ENCODE results near the gene SMARCA2. TPM values are rescaled to one million over a fixed set of nuclear protein-coding genes. Genes with fewer than 3 reads are reported as not detected.
A peak's percentile ranks its signal among the peaks of the same experiment; 100 is the strongest.

Gene SMARCA2
- total and polyA plus RNA-seq, 12 donors: 38.3 to 192 (median 142) TPM

- 82 to 93% (median 87%) methylated on average over 9 of the region's 9 CpGs for WGBS, 4 donors
- Histone ChIP-seq H3K27ac (no peak overlapping the region), H3K9me3 (replicated peaks in 1 of 3) (no peaks in the 10 kb centered on the region), H3K36me3 (replicated peaks in 1 of 2) (peaks cover 0 to 55% of the 10 kb centered on the region in 2 donors), H3K27me3 (no peaks in the 10 kb centered on the region), H3K4me3 (no peak overlapping the region), H3K4me1 (replicated peaks in 1 of 2) (peaks cover 11 to 13% of the 10 kb centered on the region in 2 donors)
- no peak for DNase-seq
- intact Hi-C loops (cut with DNase I): no loop called here
- no peak for TF ChIP-seq POLR2A (IDR thresholded peaks at IDR 0.05)
- TF ChIP-seq, protein P1, sequence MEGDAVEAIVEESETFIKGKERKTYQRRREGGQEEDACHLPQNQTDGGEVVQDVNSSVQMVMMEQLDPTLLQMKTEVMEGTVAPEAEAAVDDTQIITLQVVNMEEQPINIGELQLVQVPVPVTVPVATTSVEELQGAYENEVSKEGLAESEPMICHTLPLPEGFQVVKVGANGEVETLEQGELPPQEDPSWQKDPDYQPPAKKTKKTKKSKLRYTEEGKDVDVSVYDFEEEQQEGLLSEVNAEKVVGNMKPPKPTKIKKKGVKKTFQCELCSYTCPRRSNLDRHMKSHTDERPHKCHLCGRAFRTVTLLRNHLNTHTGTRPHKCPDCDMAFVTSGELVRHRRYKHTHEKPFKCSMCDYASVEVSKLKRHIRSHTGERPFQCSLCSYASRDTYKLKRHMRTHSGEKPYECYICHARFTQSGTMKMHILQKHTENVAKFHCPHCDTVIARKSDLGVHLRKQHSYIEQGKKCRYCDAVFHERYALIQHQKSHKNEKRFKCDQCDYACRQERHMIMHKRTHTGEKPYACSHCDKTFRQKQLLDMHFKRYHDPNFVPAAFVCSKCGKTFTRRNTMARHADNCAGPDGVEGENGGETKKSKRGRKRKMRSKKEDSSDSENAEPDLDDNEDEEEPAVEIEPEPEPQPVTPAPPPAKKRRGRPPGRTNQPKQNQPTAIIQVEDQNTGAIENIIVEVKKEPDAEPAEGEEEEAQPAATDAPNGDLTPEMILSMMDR (IDR thresholded peaks at IDR 0.05): no peak
Measured at GRCh38 chr9:2119566-2119965, 104.4 kb downstream of the SMARCA2 start.

GRCh38 chr9:2120926-2121689 is 106.0 kb downstream of the SMARCA2 start:
- DNase-seq: peak in 4 of 7 donors; percentile 32 to 44 (median 38)
- Histone ChIP-seq H3K27ac (peak overlapping the region in 3 of 5 donors; percentile 13 to 38 (median 34)), H3K4me1 (replicated peaks in 1 of 2) (peaks cover 22 to 26% of the 10 kb centered on the region in 2 donors), H3K27me3 (no peaks in the 10 kb centered on the region), H3K4me3 (no peak overlapping the region), H3K36me3 (replicated peaks in 1 of 2) (peaks cover 0 to 49% of the 10 kb centered on the region in 2 donors), H3K9me3 (replicated peaks in 1 of 3) (no peaks in the 10 kb centered on the region)
- WGBS, 4 donors: 37 to 52% (median 49%) methylated on average over 3 of the region's 3 CpGs
- intact Hi-C loops (cut with DNase I): no loop called here
- no peak for TF ChIP-seq POLR2A (IDR thresholded peaks at IDR 0.05)
- TF ChIP-seq, protein P1 (IDR thresholded peaks at IDR 0.05): peak in 3 of 6 experiments; percentile 29 to 35 (median 32)

DNA sequence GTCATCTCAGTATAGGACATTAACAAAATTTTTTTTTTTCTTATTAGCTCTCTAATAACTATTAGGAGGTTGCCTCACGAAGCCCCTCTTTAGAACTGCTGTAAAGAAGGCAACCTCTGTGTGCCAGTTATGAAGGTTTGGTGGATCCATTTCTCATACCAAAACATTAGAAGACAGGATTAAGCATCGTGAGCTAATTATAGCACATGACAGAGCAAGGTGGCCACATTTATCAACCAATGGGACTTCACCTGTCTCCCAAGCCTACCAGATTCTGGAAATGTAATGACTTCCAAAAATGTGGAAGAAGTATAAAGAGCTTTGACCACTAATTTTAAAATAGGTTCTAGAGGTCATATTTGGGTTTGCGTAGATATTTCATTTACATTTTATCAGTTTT is 107.2 kb downstream of the SMARCA2 start:
- Histone ChIP-seq H3K27me3 (no peaks in the 10 kb centered on the region), H3K4me1 (replicated peaks in 1 of 2) (peaks cover 34 to 38% of the 10 kb centered on the region in 2 donors), H3K27ac (no peak overlapping the region), H3K9me3 (replicated peaks in 1 of 3) (no peaks in the 10 kb centered on the region), H3K4me3 (no peak overlapping the region), H3K36me3 (replicated peaks in 1 of 2) (peaks cover 0 to 37% of the 10 kb centered on the region in 2 donors)
- 82 to 95% (median 94%) methylated on average over 3 of the region's 3 CpGs for WGBS, 4 donors
- intact Hi-C loops (cut with DNase I): no loop called here
- TF ChIP-seq, protein P1 (IDR thresholded peaks at IDR 0.05): no peak
- no peak for TF ChIP-seq POLR2A (IDR thresholded peaks at IDR 0.05)
- no peak for DNase-seq

GRCh38 chr9:2125906-2126305 is 110.8 kb downstream of the SMARCA2 start:
- H3K27ac ChIP-seq: peak overlapping the region; percentile 27 to 88 (median 77)
- H3K4me1 ChIP-seq (replicated peaks in 1 of 2): peaks cover 45 to 58% of the 10 kb centered on the region in 2 donors
- peak overlapping the region in 2 of 4 donors; percentile 10 to 45 for H3K4me3 ChIP-seq
- WGBS, 4 donors: 8 to 15% (median 12%) methylated on average over 2 of the region's 2 CpGs
- peaks cover 0 to 11% of the 10 kb centered on the region in 2 donors for H3K36me3 ChIP-seq (replicated peaks in 1 of 2)
- no peaks in the 10 kb centered on the region for H3K27me3 ChIP-seq
- peak in 1 of 2 donors; percentile 28 for TF ChIP-seq POLR2A (IDR thresholded peaks at IDR 0.05)
- TF ChIP-seq, protein P1 (IDR thresholded peaks at IDR 0.05): no peak
- no peak for DNase-seq
- H3K9me3 ChIP-seq (replicated peaks in 1 of 3): no peaks in the 10 kb centered on the region
- intact Hi-C loops (cut with DNase I): no loop called here

All from adrenal gland (tissue), 12 donors.